GM12801 (cell line): ENCODE data around the gene TMEM19.

Experiments used
- TF ChIP-seq, protein P1 (sequence below): IDR thresholded peaks from one replicate; pipeline ENCODE4 v1.5.1; 2011; ENCODE audit warnings: control low read depth; ENCODE audit not compliant: insufficient read length; ENCODE audit errors: extremely low read depth

Gene TMEM19

DNA sequence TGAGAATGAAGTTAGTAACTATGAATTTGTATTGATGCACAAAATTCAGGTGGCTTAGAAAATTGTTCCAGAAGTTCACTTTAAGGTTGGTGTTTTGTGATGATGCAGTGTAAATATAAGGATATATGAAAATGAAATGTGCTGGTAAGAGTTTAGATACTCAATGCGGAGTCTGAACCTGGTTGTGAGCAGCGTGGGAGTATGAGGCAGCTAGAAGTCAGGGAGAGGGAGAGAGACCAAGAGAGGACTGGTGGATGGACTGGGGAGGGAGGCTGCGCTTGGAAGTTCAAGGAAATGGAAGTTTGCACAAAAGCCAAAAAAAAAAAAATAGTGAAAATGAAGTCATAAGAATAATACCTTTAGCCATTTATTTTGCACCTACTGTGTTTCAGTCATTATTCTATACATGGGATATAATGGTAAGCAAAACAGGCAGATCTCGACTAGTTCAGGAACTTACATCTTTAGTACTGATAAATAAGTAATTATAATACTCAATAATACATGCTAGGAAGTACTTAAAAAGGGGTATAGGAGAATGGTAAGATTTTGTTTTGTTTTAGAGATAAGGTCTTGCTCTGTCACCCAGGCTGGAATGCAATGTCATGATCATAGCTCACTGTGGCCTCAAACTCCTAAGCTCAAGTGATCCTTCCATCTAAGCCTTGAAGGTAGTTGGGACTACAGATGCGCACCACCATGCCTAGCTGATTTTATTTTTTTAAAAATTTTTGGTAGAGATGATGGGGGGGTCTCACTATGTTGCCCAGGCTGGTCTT, 58.8 kb downstream of the TMEM19 start:
- TF ChIP-seq, protein P1, sequence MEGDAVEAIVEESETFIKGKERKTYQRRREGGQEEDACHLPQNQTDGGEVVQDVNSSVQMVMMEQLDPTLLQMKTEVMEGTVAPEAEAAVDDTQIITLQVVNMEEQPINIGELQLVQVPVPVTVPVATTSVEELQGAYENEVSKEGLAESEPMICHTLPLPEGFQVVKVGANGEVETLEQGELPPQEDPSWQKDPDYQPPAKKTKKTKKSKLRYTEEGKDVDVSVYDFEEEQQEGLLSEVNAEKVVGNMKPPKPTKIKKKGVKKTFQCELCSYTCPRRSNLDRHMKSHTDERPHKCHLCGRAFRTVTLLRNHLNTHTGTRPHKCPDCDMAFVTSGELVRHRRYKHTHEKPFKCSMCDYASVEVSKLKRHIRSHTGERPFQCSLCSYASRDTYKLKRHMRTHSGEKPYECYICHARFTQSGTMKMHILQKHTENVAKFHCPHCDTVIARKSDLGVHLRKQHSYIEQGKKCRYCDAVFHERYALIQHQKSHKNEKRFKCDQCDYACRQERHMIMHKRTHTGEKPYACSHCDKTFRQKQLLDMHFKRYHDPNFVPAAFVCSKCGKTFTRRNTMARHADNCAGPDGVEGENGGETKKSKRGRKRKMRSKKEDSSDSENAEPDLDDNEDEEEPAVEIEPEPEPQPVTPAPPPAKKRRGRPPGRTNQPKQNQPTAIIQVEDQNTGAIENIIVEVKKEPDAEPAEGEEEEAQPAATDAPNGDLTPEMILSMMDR, result no peak

DNA sequence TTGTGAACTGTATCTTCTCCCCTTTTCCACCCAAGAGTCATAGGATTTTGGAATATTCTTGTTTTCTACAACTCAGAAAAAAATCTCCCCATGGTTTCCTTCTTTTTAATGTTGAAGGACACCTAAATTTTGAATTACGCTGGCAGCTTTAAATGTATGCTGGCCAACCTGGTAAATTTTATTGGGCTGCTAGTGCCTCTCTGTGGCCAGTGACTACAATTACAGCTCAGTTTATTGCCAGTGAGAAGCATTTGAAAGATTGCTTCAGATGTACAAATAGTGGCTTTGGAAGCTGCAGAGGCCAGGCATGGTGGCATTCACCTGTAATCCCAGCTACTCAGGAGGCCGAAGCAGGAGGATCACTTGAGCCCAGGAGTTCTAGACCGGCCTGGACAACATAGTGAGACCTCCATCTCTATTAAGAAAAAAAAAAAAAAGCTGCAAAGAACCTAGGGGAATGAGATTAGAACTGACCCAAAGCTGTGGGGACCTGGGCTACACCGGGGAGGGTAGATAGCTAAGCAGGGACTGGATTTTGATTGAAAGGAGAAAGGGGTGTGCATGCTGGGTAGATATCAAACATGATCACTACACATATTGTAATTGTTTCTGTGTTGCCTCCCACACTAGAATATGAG, 61.2 kb downstream of the TMEM19 start:
- TF ChIP-seq, protein P1, result no peak

DNA sequence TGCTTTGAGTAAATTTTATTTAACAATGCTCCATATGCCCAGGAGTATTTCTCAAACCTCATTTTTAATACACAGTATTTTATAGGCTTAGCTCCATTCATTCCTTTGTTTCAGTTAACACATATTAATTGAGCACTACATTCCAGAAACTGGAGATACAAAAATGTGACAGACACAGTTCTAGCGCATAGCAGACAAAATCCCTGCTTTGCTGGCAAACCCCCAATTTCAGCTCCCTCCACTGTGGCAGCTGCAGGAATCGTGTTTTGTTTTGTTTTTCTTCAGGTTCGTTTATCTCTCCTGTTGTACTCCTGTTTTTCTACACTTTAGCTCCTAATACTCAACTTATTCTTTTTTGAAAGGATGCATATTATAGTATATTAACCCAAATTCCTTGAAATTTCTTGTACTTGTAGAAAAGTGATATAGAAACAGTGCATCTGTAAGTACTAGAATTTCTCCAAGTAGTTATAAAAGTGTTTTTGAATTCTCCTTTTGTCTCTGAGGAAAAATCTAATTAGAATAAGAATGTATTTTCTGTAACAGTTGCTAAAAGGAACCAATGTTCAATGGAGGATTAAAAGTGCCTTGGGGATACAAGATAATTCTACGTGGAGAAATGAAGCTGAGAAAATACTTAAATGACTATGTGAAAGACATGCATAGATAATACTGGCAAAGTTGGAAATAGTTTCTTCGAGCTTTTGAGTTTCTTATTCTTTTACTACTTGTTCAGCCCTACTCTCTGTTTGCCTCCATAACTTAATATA, 62.4 kb downstream of the TMEM19 start:
- TF ChIP-seq, protein P1, result no peak

DNA sequence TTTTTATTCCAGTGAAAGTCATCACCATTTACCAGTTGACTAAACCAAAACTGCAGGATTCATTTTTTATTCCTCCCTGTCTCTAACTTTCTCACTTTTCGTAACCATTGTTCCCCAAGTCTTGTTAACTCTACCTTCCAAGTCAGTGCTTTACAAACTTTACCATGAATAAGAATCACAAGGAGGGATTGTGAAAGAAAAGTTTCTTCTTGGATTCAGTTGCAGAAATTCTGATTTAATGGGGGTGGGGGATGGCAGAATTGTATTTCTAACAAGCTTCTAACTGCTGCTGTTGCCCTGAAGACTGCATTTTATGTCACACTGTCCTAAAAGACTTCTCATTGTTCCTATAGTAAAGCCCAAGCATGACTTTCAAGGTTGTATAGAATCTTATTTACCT, 63.8 kb downstream of the TMEM19 start:
- TF ChIP-seq, protein P1, result no peak

DNA sequence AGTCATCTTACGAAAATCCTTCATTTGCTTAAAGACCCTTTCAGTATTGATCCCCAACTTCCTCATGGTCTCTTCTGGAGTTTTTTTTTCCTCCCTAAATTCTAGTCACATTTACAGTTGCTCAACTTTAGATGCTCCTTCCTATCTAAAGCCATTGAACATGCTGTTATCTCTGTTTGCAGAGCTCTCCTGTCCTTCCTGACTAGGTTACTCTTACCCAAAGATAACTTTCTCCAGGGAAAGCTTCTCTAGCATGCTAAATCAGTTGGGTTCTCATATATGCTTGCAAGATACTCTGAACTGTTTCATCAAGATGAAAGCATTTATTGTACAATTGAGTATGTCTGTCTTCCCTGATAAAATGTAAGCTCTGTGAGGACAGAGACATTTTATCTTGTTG, 67.0 kb downstream of the TMEM19 start:
- TF ChIP-seq, protein P1, result no peak
